Measurements from ENCODE around the gene TNFRSF25. TPM values are rescaled to one million over a fixed set of nuclear protein-coding genes. Genes with fewer than 3 reads are reported as not detected.

Gene TNFRSF25
- total and polyA plus RNA-seq, 11 donors: 4.7 to 17.5 (median 9.3) TPM

- H3K27me3 ChIP-seq: peaks cover 48 to 95% (median 76%) of the 10 kb centered on the region in 9 donors
- peaks cover 6 to 41% (median 28%) of the 10 kb centered on the region in 12 donors for H3K4me1 ChIP-seq
- ATAC-seq (no peak), DNase-seq (no peak)
- 5 to 11% (median 7%) methylated on average over 41 to 99 of the region's 99 CpGs for WGBS, 4 donors
- peak within 1 kb of the TSS in 5 of 12 donors; percentile 6 to 39 (median 26) for H3K4me3 ChIP-seq
- intact Hi-C loops (cut with DNase I): no loop called here
- H3K27ac ChIP-seq: no peak within 1 kb of the TSS
- TF ChIP-seq POLR2A (IDR thresholded peaks at IDR 0.05): no peak
- TF ChIP-seq CTCF (IDR thresholded peaks at IDR 0.05): no peak
- no peaks in the 10 kb centered on the region for H3K9me3 ChIP-seq
- H3K36me3 ChIP-seq: no peaks in the 10 kb centered on the region
Observed at GRCh38 chr1:6424619-6425593, 41.1 kb downstream of the TNFRSF25 start, which contains the start of gene ESPN. Gene ESPN, plus strand, starts transcription at chr1:6424776. Its CDS starts 180 bp downstream, at chr1:6424956.

- 2 to 6% (median 6%) methylated on average over 32 to 35 of the region's 35 CpGs for WGBS, 4 donors
- peak overlapping the region in 2 of 12 donors; percentile 17 to 34 for H3K4me3 ChIP-seq
Observed at GRCh38 chr1:6424000-6424565, 41.9 kb downstream of the TNFRSF25 start.

GRCh38 chr1:6423321-6423999, 42.5 kb downstream of the TNFRSF25 start:
- H3K4me1 ChIP-seq: peaks cover 8 to 50% (median 37%) of the 10 kb centered on the region in 12 donors
- no peak overlapping the region for H3K27ac ChIP-seq
- no peak for DNase-seq
- no peaks in the 10 kb centered on the region for H3K36me3 ChIP-seq
- peak in 2 of 4 donors; percentile 16 to 53 for ATAC-seq
- intact Hi-C loops (cut with DNase I): no loop called here
- no peaks in the 10 kb centered on the region for H3K9me3 ChIP-seq
- H3K27me3 ChIP-seq: peaks cover 56 to 100% (median 87%) of the 10 kb centered on the region in 9 donors
- peak overlapping the region in 1 of 12 donors; percentile 17 for H3K4me3 ChIP-seq
- WGBS, 4 donors: 6 to 15% (median 7%) methylated on average over 17 to 24 of the region's 24 CpGs
- TF ChIP-seq CTCF (IDR thresholded peaks at IDR 0.05): peak; percentile 28 to 59 (median 42)
- TF ChIP-seq POLR2A (IDR thresholded peaks at IDR 0.05): no peak

More at GRCh38 chr1:6424000-6424565, 41.9 kb downstream of the TNFRSF25 start:
- TF ChIP-seq CTCF (IDR thresholded peaks at IDR 0.05) (no peak), POLR2A (IDR thresholded peaks at IDR 0.05) (no peak)
- Histone ChIP-seq H3K27ac (no peak overlapping the region), H3K9me3 (no peaks in the 10 kb centered on the region), H3K36me3 (no peaks in the 10 kb centered on the region), H3K27me3 (peaks cover 52 to 97% (median 83%) of the 10 kb centered on the region in 9 donors), H3K4me1 (peaks cover 8 to 45% (median 34%) of the 10 kb centered on the region in 12 donors)
- DNase-seq: no peak
- intact Hi-C loops (cut with DNase I): no loop called here
- no peak for ATAC-seq

All from heart left ventricle (tissue), 16 donors.